K562 (cell line): Measurements from ENCODE around the gene PPP4R3C. TPM values are rescaled to one million over a fixed set of nuclear protein-coding genes. Genes with fewer than 3 reads are reported as not detected.
"Not testable (repeated sequence)": the region's sequence is repeated elsewhere in the genome, so short reads cannot be mapped to it uniquely, and the experiment has no call there.

Experiments used
- ATAC-seq: fragments of 200-7000 bp; cut with Tn5 transposase; 3 replicates; pipeline ENCODE4 v1.9.1; 2020; ENCODE audit warnings: moderate library complexity
- BruUV-seq: library from RNA; stranded (reverse); fragments of 400-500 nt; replicated peaks from 2 replicates; lab custom pipeline; 2021; lab: Mats Ljungman, UMichigan
- CTCF ChIA-PET: fragments of 300-600 bp; formaldehyde crosslinking; extraction: SDS; loops from one replicate; lab custom pipeline; 2021; ENCODE audit warnings: low intra/inter-chr PET ratio; lab: Yijun Ruan, JAX
- POLR2A ChIA-PET: fragments of 300-600, 350-650 bp; sonication (Branson Sonifier 250); formaldehyde crosslinking; extraction: SDS; loops from one replicate; lab custom pipeline; 2021; ENCODE audit warnings: antibody characterized with exemption, inconsistent platforms; lab: Yijun Ruan, JAX
- DNase-seq, 4 experiments: peaks; one replicate each; pipeline versions ENCODE4 v3.0.0 to v3.0.0-alpha.2; 2011 to 2018; ENCODE audit warnings: low spot score in 3 of 4, mixed read lengths in 3 of 4; ENCODE audit errors: extremely low read depth in 1 of 4
- FAIRE-seq: peaks from 2 replicates; lab custom pipeline; 2011; peaks lifted over from hg19 to GRCh38; lab: Jason Lieb, UNC
- H2AFZ ChIP-seq: 2 replicates; pipeline ENCODE4 v1.6.0; 2011; ENCODE audit warnings: low read depth, low read length, control low read depth, inconsistent platforms
- H3K27ac ChIP-seq: fragments of 200-600 bp; 3 replicates; pipeline ENCODE4 v1.8.0; 2011; ENCODE audit warnings: low read depth, mild to moderate bottlenecking, control low read depth, inconsistent platforms, low read length, moderate library complexity, mixed read lengths; ENCODE audit errors: extremely low read depth
- H3K27me3 ChIP-seq, 2 experiments: fragments of 300-600 bp in 1 of 2; 2 replicates in 1 of 2; 3 replicates in 1 of 2; pipeline versions ENCODE4 v1.6.0 to v1.8.0; 2011; ENCODE audit warnings: inconsistent platforms in 2 of 2, low read length in 2 of 2, mild to moderate bottlenecking in 1 of 2, mixed read lengths in 1 of 2, moderate library complexity in 1 of 2; ENCODE audit not compliant: control insufficient read depth in 2 of 2, insufficient read depth in 2 of 2
- H3K36me3 ChIP-seq: fragments of 300-600 bp; 3 replicates; pipeline ENCODE4 v1.8.0; 2011; ENCODE audit warnings: mild to moderate bottlenecking, low read length, inconsistent platforms; ENCODE audit not compliant: control insufficient read depth, insufficient read depth
- H3K4me1 ChIP-seq, 2 experiments: fragments of 200-600 bp in 1 of 2; replicated peaks in 1 of 2; 2 replicates in 1 of 2; 3 replicates in 1 of 2; pipeline versions ENCODE4 v1.5.1 to v1.8.0; 2011; ENCODE audit warnings: inconsistent platforms in 2 of 2, low read length in 2 of 2, mild to moderate bottlenecking in 1 of 2, mixed read lengths in 1 of 2, moderate library complexity in 1 of 2; ENCODE audit not compliant: control insufficient read depth in 2 of 2, insufficient read depth in 2 of 2
- H3K4me2 ChIP-seq: 2 replicates; pipeline ENCODE4 v1.6.1; 2011; ENCODE audit warnings: low read length, control low read depth, inconsistent platforms, mixed read lengths; ENCODE audit not compliant: insufficient read depth
- H3K4me3 ChIP-seq: fragments of 200-600 bp; sonication (generic), shearing (Covaris generic); 2 replicates; pipeline ENCODE4 v1.5.1; 2016; ENCODE audit warnings: control low read depth, inconsistent platforms
- H3K79me2 ChIP-seq: fragments of 200-600 bp; 3 replicates; pipeline ENCODE4 v1.8.0; 2011; ENCODE audit warnings: low read length, inconsistent platforms; ENCODE audit not compliant: control insufficient read depth, insufficient read depth
- H3K9ac ChIP-seq, 2 experiments: 2 replicates each; pipeline versions ENCODE4 v1.6.0 to v1.6.1; 2011; ENCODE audit warnings: low read depth in 2 of 2, low read length in 2 of 2, control low read depth in 1 of 2, inconsistent platforms in 1 of 2, mild to moderate bottlenecking in 1 of 2, mixed read lengths in 1 of 2; ENCODE audit not compliant: insufficient read depth in 1 of 2
- H3K9me1 ChIP-seq: one replicate; pipeline ENCODE4 v1.6.0; 2011; ENCODE audit warnings: inconsistent platforms, mild to moderate bottlenecking, low read length, moderate library complexity; ENCODE audit not compliant: control insufficient read depth, insufficient read depth
- H3K9me3 ChIP-seq: replicated peaks from 2 replicates; pipeline ENCODE4 v1.5.1; 2011; ENCODE audit warnings: low read depth, low read length, inconsistent platforms; ENCODE audit not compliant: control insufficient read depth, insufficient read depth
- H4K20me1 ChIP-seq: replicated peaks from 2 replicates; pipeline ENCODE4 v1.6.1; 2011; ENCODE audit warnings: low read length, inconsistent platforms, mixed read lengths; ENCODE audit not compliant: control insufficient read depth, insufficient read depth
- BACH1 ChIP-seq: fragments of 200-800 bp; sonication (Bioruptor generic); IDR thresholded peaks from 2 replicates; pipeline ENCODE4 v1.6.1; 2016; ENCODE audit warnings: missing genetic modification characterization, missing compliant biosample characterization
- HDGF ChIP-seq: fragments of 450-650 bp; IDR thresholded peaks from 2 replicates; pipeline ENCODE4 v1.6.1; 2016
- PHB ChIP-seq: fragments of 250-450 bp; sonication (Bioruptor Pico); IDR thresholded peaks from 2 replicates; pipeline ENCODE4 v1.5.0; 2021
- SETDB1 ChIP-seq: IDR thresholded peaks from one replicate; pipeline ENCODE4 v1.6.1; 2012; ENCODE audit warnings: low read length, control low read depth, inconsistent platforms
- THRA ChIP-seq: fragments of 450-650 bp; IDR thresholded peaks from 2 replicates; pipeline ENCODE4 v1.6.1; 2017; ENCODE audit warnings: mild to moderate bottlenecking, moderate library complexity
- ZNF445 ChIP-seq: fragments of 250-450 bp; sonication (Bioruptor Pico); IDR thresholded peaks from 2 replicates; pipeline ENCODE4 v1.4.0; 2020; ENCODE audit warnings: low read depth, mild to moderate bottlenecking, moderate library complexity
- ZNF512 ChIP-seq: IDR thresholded peaks from 2 replicates; pipeline ENCODE4 v1.6.1; 2016; ENCODE audit warnings: missing genetic modification characterization, missing compliant biosample characterization
- ZNF695 ChIP-seq: fragments of 450-650 bp; formaldehyde crosslinking; IDR thresholded peaks from 2 replicates; pipeline ENCODE4 v1.4.0; 2020; ENCODE audit warnings: mild to moderate bottlenecking, moderate library complexity
- WGBS: fragments of 100-300 bp; shearing (Covaris generic); methylation state at CpG from one replicate; pipeline ENCODE4 v1.1.6; 2016; ENCODE audit warnings: low coverage, mixed read lengths; ENCODE audit not compliant: insufficient coverage; ENCODE audit errors: missing lambda C conversion rate; 5-methylcytosine and 5-hydroxymethylcytosine counted together
- in situ Hi-C: fragments of 300-500 bp; cut with MboI; formaldehyde crosslinking; loops from 4 replicates; pipeline ENCODE4 v1.15.0; 2018; ENCODE audit warnings: inconsistent platforms, mixed read lengths
- intact Hi-C: fragments of 100-400 bp; cut with micrococcal nuclease; formaldehyde crosslinking; loops from 2 replicates; pipeline ENCODE4 v1.14.2; 2022
- polyA plus RNA-seq, 8 experiments: library from polyadenylated mRNA; depleted of rRNA in 4 of 8; stranded (reverse) in 5 of 8; unstranded in 3 of 8; fragments of >200 nt; fragmentation: Nextera tagmentation in 2 of 8; fragmentation: Illumina TruSeq in 1 of 8; extraction: Ambion mirVana in 2 of 8; extraction: Trizol in 1 of 8; gene quantifications; 2 replicates each; pipeline versions ENCODE4 v1.2.1 to v1.2.3, GENCODE V29; 2011 to 2014; ENCODE audit warnings: inconsistent platforms in 1 of 8, missing spikeins in 1 of 8
- total RNA-seq, 7 experiments: library from RNA; depleted of rRNA in 6 of 7; stranded (reverse); fragments of >200 nt in 6 of 7; fragmentation: Illumina TruSeq in 2 of 7; extraction: Trizol in 2 of 7; gene quantifications; 2 replicates each; pipeline versions ENCODE4 v1.2.1 to v1.2.3, GENCODE V29; 2011 to 2021; ENCODE audit warnings: low replicate concordance in 1 of 7

Gene PPP4R3C
- total and polyA plus RNA-seq, 9 of the 15 experiments (the other 6 are each of a cell fraction or from before 2014, with no cell fraction given), result 0.03 to 0.16 (median 0.03) TPM; not detected in 5

GRCh38 chrX:27445438-27445837, 17.7 kb downstream of the PPP4R3C start (continued):
- TF ChIP-seq ZNF512, result no peak
- no peak for TF ChIP-seq SETDB1
- TF ChIP-seq HDGF, result no peak
- no peak for TF ChIP-seq BACH1
- no peak for TF ChIP-seq ZNF695 (CRISPR knock-in tag)
- TF ChIP-seq ZNF445 (CRISPR knock-in tag), result no peak
- no peak for TF ChIP-seq PHB

DNA sequence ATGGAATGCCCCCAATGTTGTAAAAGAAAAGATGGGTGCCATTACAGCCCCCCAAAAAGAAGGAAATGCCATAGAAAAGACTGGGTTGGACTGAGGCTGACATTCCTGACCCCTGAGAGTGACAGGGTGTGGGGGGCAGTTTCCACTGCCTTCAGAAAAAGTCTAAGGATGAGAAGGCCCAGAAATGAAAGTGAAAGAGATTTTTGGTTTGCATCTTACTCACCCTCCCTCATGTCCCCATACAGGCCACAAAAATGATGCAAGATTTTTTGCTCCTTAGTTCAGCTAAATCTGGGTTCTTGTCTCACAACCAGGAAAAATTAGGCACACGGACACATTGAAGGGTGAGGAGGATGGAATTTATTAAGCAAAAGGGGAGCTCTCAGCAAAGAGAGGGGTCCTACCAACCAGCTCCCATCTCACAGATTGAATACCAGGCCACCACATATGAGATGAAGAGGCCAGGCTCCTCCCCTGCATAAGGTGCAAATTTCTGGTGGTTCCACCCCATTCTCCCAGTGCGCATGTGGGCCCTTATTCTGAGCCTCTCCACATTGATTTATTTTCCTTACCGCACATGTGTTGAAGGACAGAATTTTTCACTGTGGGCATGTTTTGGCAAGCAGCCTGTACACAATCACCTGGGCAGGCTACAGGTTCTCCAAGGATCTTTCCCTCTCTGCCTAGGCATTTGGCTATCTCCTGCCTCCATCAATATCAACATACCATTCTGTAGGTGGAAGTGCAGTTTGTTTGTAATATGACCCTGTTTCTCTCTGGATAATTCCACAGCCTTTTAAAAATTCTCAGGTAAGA, 18.8 kb downstream of the PPP4R3C start:
- no peak overlapping the region for H3K27ac ChIP-seq
- no peak for TF ChIP-seq THRA
- TF ChIP-seq, all 486 proteins: peak for 0
- WGBS, result 0% methylated on average over 3 of the region's 3 CpGs
- no peaks in the 10 kb centered on the region for H3K9me1 ChIP-seq
- POLR2A ChIA-PET, result no interaction called here
- CTCF ChIA-PET, result no interaction called here
- H3K9ac ChIP-seq, result no peak overlapping the region
- no peaks in the 10 kb centered on the region for H3K9me3 ChIP-seq
- FAIRE-seq (no peak), ATAC-seq (no peak), DNase-seq (no peak)
- no peaks in the 10 kb centered on the region for H3K79me2 ChIP-seq
- BruUV-seq, result no TSS peak
- H4K20me1 ChIP-seq, result no peaks in the 10 kb centered on the region
- no peak overlapping the region for H2AFZ ChIP-seq
- no peaks in the 10 kb centered on the region for H3K4me1 ChIP-seq
- H3K4me3 ChIP-seq, result no peak overlapping the region
- intact Hi-C loops, result no loop called here
- H3K36me3 ChIP-seq, result no peaks in the 10 kb centered on the region
- in situ Hi-C loops, result no loop called here
- H3K27me3 ChIP-seq, result no peaks in the 10 kb centered on the region
- H3K4me2 ChIP-seq, result no peak overlapping the region

DNA sequence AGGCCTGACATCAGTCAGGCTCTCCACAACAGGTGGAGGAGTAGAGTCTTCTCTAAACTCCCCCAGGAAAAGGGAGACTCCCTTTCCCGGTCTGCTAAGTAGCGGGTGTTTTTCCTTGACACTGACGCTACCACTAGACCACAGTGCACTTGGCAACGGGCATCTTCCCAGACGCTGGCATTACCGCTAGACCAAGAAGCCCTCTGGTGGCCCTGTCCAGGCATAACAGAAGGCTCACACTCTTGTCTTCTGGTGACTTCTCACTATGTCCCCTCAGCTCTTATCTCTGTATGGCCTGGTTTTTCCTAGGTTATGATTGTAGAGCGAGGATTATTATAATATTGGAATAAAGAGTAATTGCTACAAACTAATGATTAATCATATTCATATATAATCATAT, 20.7 kb downstream of the PPP4R3C start:
- H3K9ac ChIP-seq, FAIRE-seq, H4K20me1 ChIP-seq, H3K4me2 ChIP-seq, H3K9me1 ChIP-seq, H3K9me3 ChIP-seq, CTCF ChIA-PET, in situ Hi-C loops, H3K4me3 ChIP-seq, ATAC-seq, BruUV-seq, DNase-seq, H3K36me3 ChIP-seq, H3K4me1 ChIP-seq, H3K27me3 ChIP-seq, H3K27ac ChIP-seq, H3K79me2 ChIP-seq, intact Hi-C loops, H2AFZ ChIP-seq, POLR2A ChIA-PET: not testable (repeated sequence)
- 4% methylated on average over 5 of the region's 7 CpGs for WGBS
